ENCODE results near the gene RNF20.
"Not testable (repeated sequence)": the region's sequence is repeated elsewhere in the genome, so short reads cannot be mapped to it uniquely, and the experiment has no call there.

GRCh38 chr9:101518489-101518888, 15.2 kb upstream of the RNF20 start:
- TF ChIP-seq POLR2AphosphoS5 (IDR thresholded peaks at IDR 0.05) = not testable (repeated sequence)
- TF ChIP-seq, protein P1, sequence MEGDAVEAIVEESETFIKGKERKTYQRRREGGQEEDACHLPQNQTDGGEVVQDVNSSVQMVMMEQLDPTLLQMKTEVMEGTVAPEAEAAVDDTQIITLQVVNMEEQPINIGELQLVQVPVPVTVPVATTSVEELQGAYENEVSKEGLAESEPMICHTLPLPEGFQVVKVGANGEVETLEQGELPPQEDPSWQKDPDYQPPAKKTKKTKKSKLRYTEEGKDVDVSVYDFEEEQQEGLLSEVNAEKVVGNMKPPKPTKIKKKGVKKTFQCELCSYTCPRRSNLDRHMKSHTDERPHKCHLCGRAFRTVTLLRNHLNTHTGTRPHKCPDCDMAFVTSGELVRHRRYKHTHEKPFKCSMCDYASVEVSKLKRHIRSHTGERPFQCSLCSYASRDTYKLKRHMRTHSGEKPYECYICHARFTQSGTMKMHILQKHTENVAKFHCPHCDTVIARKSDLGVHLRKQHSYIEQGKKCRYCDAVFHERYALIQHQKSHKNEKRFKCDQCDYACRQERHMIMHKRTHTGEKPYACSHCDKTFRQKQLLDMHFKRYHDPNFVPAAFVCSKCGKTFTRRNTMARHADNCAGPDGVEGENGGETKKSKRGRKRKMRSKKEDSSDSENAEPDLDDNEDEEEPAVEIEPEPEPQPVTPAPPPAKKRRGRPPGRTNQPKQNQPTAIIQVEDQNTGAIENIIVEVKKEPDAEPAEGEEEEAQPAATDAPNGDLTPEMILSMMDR (IDR thresholded peaks at IDR 0.05) = not testable (repeated sequence)
